GM12891 (cell line): Measurements from ENCODE around the gene EPHA10.

Experiments
- DNase-seq: peaks from one replicate; pipeline ENCODE4 v3.0.0; 2011; ENCODE audit warnings: low spot score; ENCODE audit not compliant: insufficient read length
- FAIRE-seq: peaks from 2 replicates; lab custom pipeline; 2011; peaks lifted over from hg19 to GRCh38; lab: Jason Lieb, UNC
- PAX5 ChIP-seq: IDR thresholded peaks from 2 replicates; pipeline ENCODE4 v1.6.1; 2011; ENCODE audit warnings: low read length, moderate library complexity, mild to moderate bottlenecking; ENCODE audit not compliant: insufficient read depth, severe bottlenecking
- POLR2A ChIP-seq: IDR thresholded peaks from 2 replicates; pipeline ENCODE4 v1.6.1; 2011; ENCODE audit warnings: low read depth, low read length, control low read depth
- POLR2AphosphoS5 ChIP-seq: IDR thresholded peaks from 2 replicates; pipeline ENCODE4 v1.6.1; 2011; ENCODE audit warnings: low read depth, low read length, control low read depth
- POU2F2 ChIP-seq: IDR thresholded peaks from 2 replicates; pipeline ENCODE4 v1.6.1; 2011; ENCODE audit warnings: low read depth, mild to moderate bottlenecking, control low read depth, low read length, moderate library complexity
- SPI1 ChIP-seq: IDR thresholded peaks from 2 replicates; pipeline ENCODE4 v1.6.1; 2011; ENCODE audit warnings: low read depth, low read length, control low read depth
- TAF1 ChIP-seq: IDR thresholded peaks from 2 replicates; pipeline ENCODE4 v1.6.1; 2011; ENCODE audit warnings: low read depth, low read length, control low read depth

EPHA10 gene

GRCh38 chr1:37717631-37718030 lies 47.3 kb downstream of the EPHA10 start:
- FAIRE-seq = no peak
- DNase-seq = no peak
- TF ChIP-seq POLR2AphosphoS5 (no peak), PAX5 (no peak), SPI1 (no peak), POU2F2 (no peak), POLR2A (no peak), TAF1 (no peak)

- FAIRE-seq (no peak), DNase-seq (no peak)
- TF ChIP-seq SPI1 = no peak
- TF ChIP-seq TAF1 = no peak
- no peak for TF ChIP-seq POU2F2
- no peak for TF ChIP-seq POLR2AphosphoS5
These were observed 48.6 kb downstream of the EPHA10 start for GRCh38 chr1:37716321-37716720.

- no peak for TF ChIP-seq PAX5
- TF ChIP-seq SPI1 = no peak
- TF ChIP-seq TAF1 = no peak
- no peak for TF ChIP-seq POU2F2
- TF ChIP-seq POLR2A = no peak
- no peak for TF ChIP-seq POLR2AphosphoS5
- FAIRE-seq = no peak
- no peak for DNase-seq
These were observed 50.2 kb downstream of the EPHA10 start for GRCh38 chr1:37714689-37715088.

GRCh38 chr1:37714226-37714625 lies 50.7 kb downstream of the EPHA10 start:
- FAIRE-seq = no peak
- no peak for DNase-seq
- TF ChIP-seq SPI1 (no peak), PAX5 (no peak), POLR2A (no peak), POU2F2 (no peak), TAF1 (no peak), POLR2AphosphoS5 (no peak)

- FAIRE-seq (no peak), DNase-seq (no peak)
- TF ChIP-seq TAF1 (no peak), POLR2AphosphoS5 (no peak), SPI1 (no peak), POU2F2 (no peak), POLR2A (no peak), PAX5 (no peak)
These were observed 56.4 kb downstream of the EPHA10 start for GRCh38 chr1:37708471-37708870.

- no peak for TF ChIP-seq SPI1
- TF ChIP-seq PAX5 = no peak
- no peak for TF ChIP-seq POLR2A
- no peak for TF ChIP-seq POU2F2
- no peak for TF ChIP-seq POLR2AphosphoS5
- no peak for TF ChIP-seq TAF1
- FAIRE-seq (no peak), DNase-seq (no peak)
These were observed 59.5 kb downstream of the EPHA10 start for GRCh38 chr1:37705399-37705798.

- no peak for TF ChIP-seq POLR2AphosphoS5
- no peak for TF ChIP-seq SPI1
- no peak for TF ChIP-seq PAX5
- no peak for TF ChIP-seq POLR2A
- no peak for TF ChIP-seq TAF1
- no peak for TF ChIP-seq POU2F2
- no peak for FAIRE-seq
- DNase-seq = no peak
These were observed 60.0 kb downstream of the EPHA10 start for GRCh38 chr1:37704966-37705365.

- TF ChIP-seq PAX5 (no peak), POLR2A (no peak), POU2F2 (no peak), POLR2AphosphoS5 (no peak), SPI1 (no peak), TAF1 (no peak)
- peak; percentile 16 for FAIRE-seq
- DNase-seq = no peak
These were observed 61.9 kb downstream of the EPHA10 start for GRCh38 chr1:37703061-37703460.

GRCh38 chr1:37701051-37701450 lies 63.9 kb downstream of the EPHA10 start:
- TF ChIP-seq PAX5 = no peak
- no peak for TF ChIP-seq SPI1
- no peak for TF ChIP-seq POU2F2
- TF ChIP-seq POLR2AphosphoS5 = no peak
- TF ChIP-seq POLR2A = no peak
- TF ChIP-seq TAF1 = no peak
- FAIRE-seq (no peak), DNase-seq (no peak)

GRCh38 chr1:37699147-37699546 lies 65.8 kb downstream of the EPHA10 start:
- DNase-seq (no peak), FAIRE-seq (no peak)
- no peak for TF ChIP-seq SPI1
- no peak for TF ChIP-seq POLR2AphosphoS5
- TF ChIP-seq TAF1 = no peak
- no peak for TF ChIP-seq PAX5
- no peak for TF ChIP-seq POLR2A
- TF ChIP-seq POU2F2 = no peak

- TF ChIP-seq POLR2AphosphoS5 (no peak), POLR2A (no peak), POU2F2 (no peak), SPI1 (no peak), PAX5 (no peak), TAF1 (no peak)
- FAIRE-seq (no peak), DNase-seq (no peak)
These were observed 67.2 kb downstream of the EPHA10 start for GRCh38 chr1:37697737-37698136.
